Measurements from ENCODE around the gene WNT7B. TPM values are rescaled to one million over a fixed set of nuclear protein-coding genes. Genes with fewer than 3 reads are reported as not detected.

The WNT7B gene
- not detected for total RNA-seq

GRCh38 chr22:45977003-45977411 lies at the start of gene WNT7B:
TSS of gene WNT7B (minus strand) at chr22:45977162. CDS start at chr22:45976754, 408 bp downstream.
- Histone ChIP-seq H3K4me3 (peak within 1 kb of the TSS in 3 of 4 donors; percentile 26 to 31 (median 27)), H3K9me3 (no peaks in the 10 kb centered on the region), H3K36me3 (no peaks in the 10 kb centered on the region), H3K27ac (no peak within 1 kb of the TSS), H3K27me3 (peaks cover 0 to 59% of the 10 kb centered on the region in 2 donors), H3K4me1 (peaks cover 5 to 35% (median 21%) of the 10 kb centered on the region in 4 donors)
- no peak for TF ChIP-seq CTCF (IDR thresholded peaks at IDR 0.05)
- TF ChIP-seq POLR2A (IDR thresholded peaks at IDR 0.05): no peak
- no peak for DNase-seq

GRCh38 chr22:46025973-46026898 lies 49.3 kb upstream of the WNT7B start:
- no peaks in the 10 kb centered on the region for H3K36me3 ChIP-seq
- H3K9me3 ChIP-seq: no peaks in the 10 kb centered on the region
- DNase-seq: peak in 2 of 3 donors; percentile 35 to 48
- TF ChIP-seq CTCF (IDR thresholded peaks at IDR 0.05) (no peak), POLR2A (IDR thresholded peaks at IDR 0.05) (no peak)
- H3K4me3 ChIP-seq: no peak overlapping the region
- peak overlapping the region in 1 of 4 donors; percentile 69 for H3K27ac ChIP-seq
- H3K27me3 ChIP-seq: no peaks in the 10 kb centered on the region
- peaks cover 0 to 16% (median 3%) of the 10 kb centered on the region in 4 donors for H3K4me1 ChIP-seq

- peaks cover 0 to 16% (median 3%) of the 10 kb centered on the region in 4 donors for H3K4me1 ChIP-seq
- TF ChIP-seq CTCF (IDR thresholded peaks at IDR 0.05) (no peak), POLR2A (IDR thresholded peaks at IDR 0.05) (no peak)
- no peaks in the 10 kb centered on the region for H3K9me3 ChIP-seq
- DNase-seq: peak in 2 of 3 donors; percentile 24 to 33
- H3K36me3 ChIP-seq: no peaks in the 10 kb centered on the region
- no peaks in the 10 kb centered on the region for H3K27me3 ChIP-seq
- no peak overlapping the region for H3K4me3 ChIP-seq
- H3K27ac ChIP-seq: no peak overlapping the region
These were observed 48.4 kb upstream of the WNT7B start for GRCh38 chr22:46025225-46025972.

- Histone ChIP-seq H3K9me3 (no peaks in the 10 kb centered on the region), H3K36me3 (no peaks in the 10 kb centered on the region), H3K4me3 (no peak overlapping the region), H3K27ac (no peak overlapping the region), H3K27me3 (no peaks in the 10 kb centered on the region), H3K4me1 (peaks cover 0 to 16% (median 3%) of the 10 kb centered on the region in 4 donors)
- DNase-seq: peak in 2 of 3 donors; percentile 23
- TF ChIP-seq POLR2A (IDR thresholded peaks at IDR 0.05) (no peak), CTCF (IDR thresholded peaks at IDR 0.05) (no peak)
These were observed 47.3 kb upstream of the WNT7B start for GRCh38 chr22:46024136-46024840.

GRCh38 chr22:46023558-46023981 lies 46.6 kb upstream of the WNT7B start:
- H3K9me3 ChIP-seq: no peaks in the 10 kb centered on the region
- DNase-seq: peak in 2 of 3 donors; percentile 22 to 43
- no peak overlapping the region for H3K4me3 ChIP-seq
- TF ChIP-seq POLR2A (IDR thresholded peaks at IDR 0.05) (no peak), CTCF (IDR thresholded peaks at IDR 0.05) (no peak)
- H3K36me3 ChIP-seq: no peaks in the 10 kb centered on the region
- peaks cover 0 to 16% (median 3%) of the 10 kb centered on the region in 4 donors for H3K4me1 ChIP-seq
- no peak overlapping the region for H3K27ac ChIP-seq
- no peaks in the 10 kb centered on the region for H3K27me3 ChIP-seq

All from Peyer's patch (tissue), 4 donors.